ENCODE measurements around the gene MCMBP. TPM values are rescaled to one million over a fixed set of nuclear protein-coding genes. Genes with fewer than 3 reads are reported as not detected.
"Not testable (repeated sequence)": the region's sequence is repeated elsewhere in the genome, so short reads cannot be mapped to it uniquely, and the experiment has no call there.

Gene MCMBP, protein sequence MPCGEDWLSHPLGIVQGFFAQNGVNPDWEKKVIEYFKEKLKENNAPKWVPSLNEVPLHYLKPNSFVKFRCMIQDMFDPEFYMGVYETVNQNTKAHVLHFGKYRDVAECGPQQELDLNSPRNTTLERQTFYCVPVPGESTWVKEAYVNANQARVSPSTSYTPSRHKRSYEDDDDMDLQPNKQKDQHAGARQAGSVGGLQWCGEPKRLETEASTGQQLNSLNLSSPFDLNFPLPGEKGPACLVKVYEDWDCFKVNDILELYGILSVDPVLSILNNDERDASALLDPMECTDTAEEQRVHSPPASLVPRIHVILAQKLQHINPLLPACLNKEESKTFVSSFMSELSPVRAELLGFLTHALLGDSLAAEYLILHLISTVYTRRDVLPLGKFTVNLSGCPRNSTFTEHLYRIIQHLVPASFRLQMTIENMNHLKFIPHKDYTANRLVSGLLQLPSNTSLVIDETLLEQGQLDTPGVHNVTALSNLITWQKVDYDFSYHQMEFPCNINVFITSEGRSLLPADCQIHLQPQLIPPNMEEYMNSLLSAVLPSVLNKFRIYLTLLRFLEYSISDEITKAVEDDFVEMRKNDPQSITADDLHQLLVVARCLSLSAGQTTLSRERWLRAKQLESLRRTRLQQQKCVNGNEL
- 73.8 TPM for polyA plus RNA-seq (2012; ENCODE audit: insufficient read depth, insufficient read length)

DNA sequence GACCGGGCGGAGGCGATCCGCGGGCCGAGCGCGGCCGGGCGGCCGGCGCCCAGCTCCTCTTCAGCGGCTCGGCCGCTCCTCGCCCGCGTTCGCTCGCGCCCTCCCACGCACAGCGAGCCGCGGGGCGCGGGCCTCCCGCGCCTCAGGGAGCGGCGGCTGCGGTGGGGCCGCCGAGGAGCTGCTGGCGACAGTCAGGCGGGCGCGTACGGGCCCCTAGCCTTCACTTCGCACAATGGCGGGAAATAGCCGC is at the start of gene MCMBP:
Gene MCMBP, minus strand, starts transcription at position 234 of the 250 bp plus-strand sequence. CDS start 259 bp downstream, outside the sequence.
- no peak for DNase-seq (ENCODE audit: low read depth, low spot score)
- H3K4me3 ChIP-seq (ENCODE audit: low read length): peak within 1 kb of the TSS; percentile 78

DNA sequence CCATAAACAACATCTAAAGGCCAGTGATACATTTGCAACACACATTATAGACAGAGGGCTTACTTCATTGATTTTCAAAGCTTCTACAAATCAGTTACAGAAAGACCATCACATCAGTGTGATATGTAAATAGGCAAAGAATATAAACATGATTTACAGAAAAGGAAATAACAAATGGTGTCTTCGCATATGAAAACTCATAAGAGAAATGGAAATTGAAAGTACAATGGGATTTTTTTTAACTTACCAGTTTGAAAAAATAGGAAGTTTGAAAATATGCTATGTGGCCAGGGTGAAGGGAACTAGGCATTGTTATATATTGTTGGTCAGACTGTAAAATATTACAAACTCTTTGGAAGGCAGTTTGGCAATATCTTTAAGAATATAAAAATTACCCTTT is 47.2 kb upstream of the MCMBP start:
- H3K4me3 ChIP-seq (ENCODE audit: low read length): no peak overlapping the region
- no peak for DNase-seq (ENCODE audit: low read depth, low spot score)

DNA sequence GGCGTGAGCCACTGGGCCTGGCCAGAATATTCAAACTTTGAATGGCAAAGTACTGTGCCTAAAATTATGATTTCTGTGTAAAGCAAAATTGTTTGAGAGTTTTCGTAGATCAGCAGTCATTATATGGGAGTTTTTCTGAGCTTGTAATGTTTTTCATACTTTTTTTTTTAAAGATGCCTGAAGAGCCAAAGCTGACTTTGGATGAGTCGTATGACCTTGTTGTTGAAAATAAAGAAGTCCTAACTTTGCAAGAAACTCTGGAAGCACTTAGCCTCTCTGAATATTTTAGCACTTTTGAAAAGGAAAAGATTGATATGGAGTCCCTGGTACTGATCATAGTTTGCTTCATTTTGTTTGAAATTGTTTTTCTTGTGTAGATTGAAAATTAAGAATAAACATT is 46.6 kb upstream of the MCMBP start:
- no peak for DNase-seq (ENCODE audit: low read depth, low spot score)
- no peak overlapping the region for H3K4me3 ChIP-seq (ENCODE audit: low read length)

DNA sequence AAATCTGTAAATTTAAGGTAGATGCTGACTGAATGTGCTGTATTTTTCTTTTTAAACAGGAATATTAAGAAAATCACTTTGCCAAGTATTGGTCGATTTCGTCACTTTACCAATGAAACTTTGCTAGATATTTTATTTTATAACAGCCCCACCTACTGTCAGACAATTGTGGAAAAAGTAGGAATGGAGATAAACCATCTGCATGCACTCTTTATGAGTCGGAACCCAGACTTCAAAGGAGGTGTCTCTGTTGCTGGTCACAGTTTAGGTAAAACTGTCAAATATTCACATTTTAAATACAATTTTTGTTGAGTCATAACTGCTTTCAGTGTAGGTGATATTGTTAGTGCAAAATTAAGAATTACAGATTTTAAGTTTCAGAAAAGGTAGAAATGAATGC is 45.1 kb upstream of the MCMBP start:
- no peak for DNase-seq (ENCODE audit: low read depth, low spot score)
- H3K4me3 ChIP-seq (ENCODE audit: low read length): no peak overlapping the region

DNA sequence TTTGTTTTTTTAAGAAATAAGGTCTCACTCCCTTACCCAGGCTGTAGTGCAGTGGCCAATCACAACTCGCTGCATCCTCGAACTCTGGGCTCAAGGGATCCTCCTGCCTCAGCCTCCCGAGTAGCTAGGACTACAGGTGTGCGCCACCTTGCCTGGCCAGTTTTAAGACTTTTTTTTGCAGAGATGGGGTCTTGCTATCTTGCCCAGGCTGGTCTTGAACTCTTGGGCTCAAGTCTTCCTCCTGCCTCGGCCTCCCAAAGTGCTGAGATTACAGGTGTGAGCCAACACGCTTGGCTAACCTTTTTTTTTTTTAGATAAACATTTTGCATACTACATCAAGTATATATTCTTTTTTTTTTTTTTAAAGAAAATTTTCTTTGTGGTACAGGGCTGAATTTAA is 38.0 kb upstream of the MCMBP start:
- no peak for DNase-seq (ENCODE audit: low read depth, low spot score)
- H3K4me3 ChIP-seq (ENCODE audit: low read length): no peak overlapping the region

DNA sequence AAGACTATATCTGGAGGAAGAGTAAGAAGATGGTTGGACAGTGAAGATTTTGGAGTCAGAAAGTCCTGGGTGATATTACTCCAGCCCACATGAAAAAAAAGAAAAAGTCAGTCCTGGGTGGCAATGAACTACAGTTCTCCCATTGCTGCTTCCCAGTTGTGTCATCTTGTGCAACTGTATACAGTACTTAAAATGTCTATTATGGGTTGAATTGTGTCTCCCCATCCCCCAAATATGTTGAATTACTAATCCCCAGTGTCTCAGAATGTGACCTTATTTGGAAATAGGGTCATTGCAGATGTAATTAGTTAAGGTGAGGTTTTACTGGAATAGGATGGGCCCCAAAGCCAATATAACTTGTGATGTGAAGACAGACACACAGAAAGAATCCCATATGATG is 35.5 kb upstream of the MCMBP start:
- no peak overlapping the region for H3K4me3 ChIP-seq (ENCODE audit: low read length)
- DNase-seq (ENCODE audit: low read depth, low spot score): no peak

DNA sequence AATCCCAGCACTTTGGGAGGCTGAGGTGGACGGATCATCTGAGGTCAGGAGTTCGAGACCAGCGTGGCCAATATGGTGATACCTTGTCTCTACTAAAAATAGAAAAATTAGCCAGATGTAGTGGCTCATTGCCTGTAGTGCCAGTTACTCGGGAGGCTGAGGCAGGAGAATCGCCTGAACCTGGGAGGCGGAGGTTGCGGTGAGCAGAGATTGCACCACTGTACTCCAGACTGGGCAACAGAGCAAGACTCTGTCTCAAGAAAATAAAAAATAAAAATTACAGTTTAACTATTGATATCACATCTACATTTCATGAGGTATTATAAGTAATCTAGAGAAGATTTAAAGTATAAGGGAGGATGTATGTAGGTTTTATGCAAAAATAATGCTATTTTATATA is 35.1 kb upstream of the MCMBP start:
- DNase-seq (ENCODE audit: low read depth, low spot score); H3K4me3 ChIP-seq (ENCODE audit: low read length): not testable (repeated sequence)

DNA sequence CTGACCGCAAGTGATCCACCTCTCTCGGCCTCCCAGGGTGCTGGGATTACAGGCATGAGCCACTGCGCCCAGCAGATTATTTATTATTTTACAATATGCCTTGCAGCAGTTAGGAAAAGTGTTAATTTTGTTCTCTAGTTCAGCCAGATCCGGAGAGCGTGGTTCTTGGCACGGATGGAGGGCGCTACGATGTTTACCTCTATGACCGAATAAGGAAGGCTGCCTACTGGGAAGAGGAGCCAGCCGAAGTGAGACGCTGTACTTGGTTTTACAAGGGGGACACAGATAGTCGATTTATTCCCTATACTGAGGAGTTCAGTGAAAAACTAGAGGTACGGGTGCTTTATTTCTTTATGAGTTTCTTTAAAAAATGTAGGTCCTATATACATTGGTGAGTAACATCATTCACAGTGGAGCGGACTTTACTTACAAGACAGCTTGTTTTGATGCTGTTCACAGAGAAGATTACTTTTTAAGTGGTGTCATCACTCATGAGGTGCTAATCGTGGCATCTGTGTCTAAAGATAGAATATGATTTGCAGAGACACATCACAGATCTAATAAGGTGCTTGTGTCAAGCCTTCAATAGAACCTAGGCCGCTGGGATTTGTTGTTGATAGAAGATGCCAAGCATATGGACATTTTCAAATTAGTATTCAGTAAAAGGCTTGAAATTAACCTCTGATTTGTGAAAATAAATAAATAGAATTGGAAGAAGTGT is 31.5 kb upstream of the MCMBP start:
- H3K4me3 ChIP-seq (ENCODE audit: low read length): no peak overlapping the region
- DNase-seq (ENCODE audit: low read depth, low spot score): no peak

DNA sequence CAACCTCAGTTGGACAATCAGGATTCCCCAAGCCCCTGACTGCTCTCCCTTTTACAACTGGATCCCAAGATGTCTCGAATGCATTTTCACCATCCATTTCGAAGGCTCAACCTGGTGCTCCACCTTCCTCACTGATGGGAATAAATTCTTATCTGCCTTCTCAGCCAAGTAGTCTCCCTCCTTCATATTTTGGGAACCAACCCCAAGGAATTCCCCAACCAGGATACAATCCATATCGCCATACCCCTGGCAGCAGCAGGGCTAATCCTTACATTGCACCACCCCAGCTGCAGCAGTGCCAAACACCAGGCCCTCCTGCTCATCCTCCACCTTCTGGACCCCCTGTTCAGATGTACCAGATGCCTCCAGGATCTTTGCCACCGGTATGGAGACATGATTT is 25.9 kb upstream of the MCMBP start:
- no peak overlapping the region for H3K4me3 ChIP-seq (ENCODE audit: low read length)
- no peak for DNase-seq (ENCODE audit: low read depth, low spot score)

DNA sequence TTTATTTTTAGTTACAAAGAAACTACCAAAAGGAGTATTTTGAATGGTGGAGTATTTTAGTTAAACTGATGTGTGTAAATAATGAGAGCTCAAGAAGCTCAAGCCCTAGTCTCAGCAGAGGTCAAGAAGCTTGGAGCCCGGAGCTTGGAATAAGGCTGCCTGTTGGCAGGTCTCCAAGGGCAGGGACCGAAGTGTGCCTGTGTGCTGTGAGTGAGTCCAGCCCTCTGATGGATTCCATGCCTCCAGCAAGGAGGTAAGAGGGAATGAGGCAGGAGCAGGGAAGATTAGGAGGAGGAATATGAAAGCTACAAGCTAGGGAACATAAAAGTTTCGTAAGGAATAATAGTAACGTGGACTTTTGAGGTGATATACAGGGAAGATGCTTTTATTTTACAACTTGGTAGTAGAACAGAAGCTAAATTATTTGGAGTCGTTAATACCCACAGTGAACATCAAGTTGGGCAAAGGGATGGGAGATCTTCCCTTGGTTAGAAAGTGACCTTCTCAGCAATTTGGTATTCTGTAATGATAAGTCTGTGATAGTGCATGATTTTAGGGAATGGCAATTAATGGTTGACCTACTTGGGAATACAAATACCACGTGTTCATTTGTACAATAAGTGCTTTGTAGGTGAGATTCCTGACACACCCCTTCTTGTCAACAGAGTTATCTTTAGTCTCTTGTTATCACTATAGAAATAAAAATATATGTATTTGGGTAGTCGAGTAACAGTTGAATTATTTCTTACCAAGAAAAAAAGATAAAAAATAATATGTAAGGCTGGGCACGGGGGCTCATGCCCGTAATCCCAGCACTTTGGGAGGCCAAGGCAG is 24.5 kb upstream of the MCMBP start:
- no peak overlapping the region for H3K4me3 ChIP-seq (ENCODE audit: low read length)
- DNase-seq (ENCODE audit: low read depth, low spot score): no peak

DNA sequence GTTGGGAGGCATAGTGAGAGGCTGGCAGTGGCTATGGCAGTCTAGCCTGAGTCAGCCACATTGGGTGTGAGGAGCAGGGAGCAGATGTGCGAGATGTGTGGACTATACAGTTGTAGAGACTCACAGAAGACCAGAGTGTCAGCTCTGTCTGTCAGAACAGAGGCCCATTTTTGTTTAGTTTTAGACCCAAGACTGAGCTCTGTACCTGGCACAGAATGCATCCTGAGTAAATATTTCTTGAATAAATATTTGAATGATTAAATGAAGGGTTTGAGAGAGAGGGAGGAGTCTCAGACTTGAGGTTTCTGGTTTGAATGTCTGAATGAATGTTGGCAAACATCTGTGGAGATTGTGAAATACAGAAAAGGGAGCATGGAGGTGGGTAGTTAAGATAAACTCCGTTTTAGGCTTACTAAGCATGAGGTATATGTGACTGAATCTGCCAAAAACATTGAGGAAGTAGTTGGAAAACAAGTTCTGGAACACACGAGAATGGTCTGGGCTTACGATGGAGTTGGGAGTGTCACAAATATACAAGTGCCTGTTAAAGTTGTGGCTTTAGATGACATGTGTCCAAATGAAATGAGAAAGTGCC is 23.5 kb upstream of the MCMBP start:
- DNase-seq (ENCODE audit: low read depth, low spot score): no peak
- no peak overlapping the region for H3K4me3 ChIP-seq (ENCODE audit: low read length)

DNA sequence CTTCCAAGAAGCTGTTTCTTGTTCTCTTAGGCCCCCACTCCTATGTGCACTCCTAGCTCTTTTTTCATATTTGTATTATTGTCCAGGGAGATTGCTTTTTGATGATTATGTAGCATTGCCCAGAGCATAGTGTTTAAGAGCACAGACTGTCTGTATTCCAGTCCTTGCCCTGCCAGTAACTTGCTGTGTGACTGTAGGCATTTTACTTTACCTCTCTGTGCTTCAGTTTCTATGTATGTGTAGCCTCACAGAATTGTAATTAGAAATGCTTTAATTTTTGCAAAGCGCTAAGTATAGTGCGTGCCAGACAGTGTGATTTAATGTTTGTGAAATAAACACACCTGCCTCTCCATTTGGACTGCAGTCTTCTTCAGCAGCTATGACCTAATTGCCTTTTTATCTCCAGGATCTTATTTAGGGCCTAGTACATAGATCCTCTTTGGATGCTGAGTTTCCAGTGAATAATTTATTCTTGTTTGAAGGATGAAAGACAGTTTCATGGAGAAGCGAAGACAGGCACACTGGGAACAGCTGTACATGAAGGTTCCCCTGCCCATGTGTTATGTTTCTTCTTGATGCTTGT is 21.3 kb upstream of the MCMBP start:
- DNase-seq (ENCODE audit: low read depth, low spot score): no peak
- no peak overlapping the region for H3K4me3 ChIP-seq (ENCODE audit: low read length)

DNA sequence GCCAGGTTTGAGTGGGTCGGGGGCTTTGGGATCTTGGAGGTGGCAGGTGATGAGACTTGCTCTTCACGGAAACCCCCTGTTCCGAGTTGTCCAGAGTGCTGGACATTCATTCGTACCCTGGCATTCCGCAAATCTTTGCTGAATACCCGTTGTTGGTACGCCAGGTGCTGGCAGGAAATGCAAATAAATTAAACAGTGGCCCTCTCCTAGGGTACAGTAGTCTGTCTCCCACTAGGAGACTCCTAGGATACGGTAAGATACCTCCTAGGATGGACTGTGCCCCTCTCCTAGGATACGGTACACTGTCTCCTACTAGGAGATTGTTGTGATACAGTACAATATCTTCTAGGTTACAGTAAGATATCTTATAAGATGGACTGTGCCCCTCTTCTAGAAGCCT is 20.4 kb upstream of the MCMBP start:
- peak overlapping the region; percentile 92 for H3K4me3 ChIP-seq (ENCODE audit: low read length)
- DNase-seq (ENCODE audit: low read depth, low spot score): no peak

DNA sequence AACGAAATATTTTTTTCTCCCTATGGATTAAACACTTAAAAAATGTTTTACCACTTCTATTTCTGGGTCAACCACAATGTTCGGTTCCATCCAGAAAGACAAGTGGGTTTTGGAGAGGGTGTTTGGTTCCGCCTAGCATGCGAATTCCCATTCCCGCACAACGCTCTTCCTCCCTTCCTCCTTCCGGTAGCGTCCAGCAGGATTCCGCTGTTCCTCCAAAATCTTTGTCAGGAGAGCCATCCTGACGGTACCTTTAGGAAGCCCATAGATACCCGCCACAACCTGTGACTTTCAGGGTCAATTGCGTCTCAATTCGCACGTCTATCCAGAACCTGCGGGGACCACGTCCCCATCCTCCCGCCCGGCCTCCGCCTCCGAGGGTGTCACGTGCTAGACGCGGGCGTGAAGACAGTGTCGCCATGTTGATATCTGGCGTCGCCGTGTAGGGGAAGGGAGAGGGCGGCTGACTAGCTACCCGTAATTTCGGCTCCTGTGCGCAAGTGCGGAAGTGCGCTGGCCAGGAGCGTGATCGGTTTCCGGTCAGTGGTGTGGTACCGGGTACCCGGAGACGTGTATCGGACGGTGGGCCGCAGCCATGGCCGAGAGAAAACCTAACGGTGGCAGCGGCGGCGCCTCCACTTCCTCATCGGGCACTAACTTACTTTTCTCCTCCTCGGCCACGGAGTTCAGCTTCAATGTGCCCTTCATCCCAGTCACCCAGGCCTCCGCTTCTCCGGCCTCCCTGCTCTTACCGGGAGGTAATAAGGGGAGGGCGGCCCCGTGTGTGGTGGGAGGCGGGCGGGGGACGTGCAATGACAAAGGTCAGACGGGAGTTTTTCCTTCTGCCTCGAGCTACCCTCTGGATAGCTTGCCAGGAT is 19.8 kb upstream of the MCMBP start, which contains the start of gene SEC23IP:
Gene SEC23IP, plus strand, starts transcription at position 543 of the 878 bp plus-strand sequence. Its CDS starts 53 bp downstream, at position 596.
- peak; percentile 89 for DNase-seq (ENCODE audit: low read depth, low spot score)
- peak within 1 kb of the TSS; percentile 92 for H3K4me3 ChIP-seq (ENCODE audit: low read length)

DNA sequence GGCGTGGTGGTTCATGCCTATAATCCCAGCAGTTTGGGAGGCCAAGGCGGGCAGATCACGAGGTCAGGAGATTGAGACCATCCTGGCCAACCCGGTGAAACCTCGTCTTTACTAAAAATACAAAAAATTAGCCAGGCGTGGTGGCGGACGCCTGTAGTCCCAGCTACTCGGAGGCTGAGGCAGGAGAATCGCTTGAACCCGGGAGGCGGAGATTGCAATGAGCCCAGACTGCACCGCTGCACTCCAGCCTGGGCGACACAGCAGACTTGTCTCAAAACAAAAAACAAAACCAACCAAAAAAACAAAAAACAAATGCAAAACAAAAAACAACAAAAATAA is 19.2 kb upstream of the MCMBP start:
- H3K4me3 ChIP-seq (ENCODE audit: low read length): peak overlapping the region; percentile 92
- DNase-seq (ENCODE audit: low read depth, low spot score): not testable (repeated sequence)

DNA sequence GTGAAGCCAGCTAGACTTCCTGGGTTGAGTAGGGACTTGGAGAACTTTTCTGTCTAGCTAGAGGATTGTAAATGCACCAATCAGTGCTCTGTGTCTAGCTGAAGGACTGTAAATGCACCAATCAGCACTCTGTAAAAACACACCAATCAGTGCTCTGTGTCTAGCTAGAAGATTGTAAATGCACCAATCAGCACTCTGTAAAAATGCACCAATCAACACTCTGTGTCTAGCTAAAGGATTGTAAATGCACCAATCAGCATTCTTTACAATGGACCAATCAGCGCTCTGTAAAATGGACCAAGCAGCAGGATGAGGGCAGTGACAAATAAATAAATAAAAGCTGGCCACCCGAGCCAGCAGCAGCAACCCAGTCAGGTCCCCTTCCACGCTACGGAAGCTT is 17.7 kb upstream of the MCMBP start:
- not testable (repeated sequence) for DNase-seq (ENCODE audit: low read depth, low spot score)

DNA sequence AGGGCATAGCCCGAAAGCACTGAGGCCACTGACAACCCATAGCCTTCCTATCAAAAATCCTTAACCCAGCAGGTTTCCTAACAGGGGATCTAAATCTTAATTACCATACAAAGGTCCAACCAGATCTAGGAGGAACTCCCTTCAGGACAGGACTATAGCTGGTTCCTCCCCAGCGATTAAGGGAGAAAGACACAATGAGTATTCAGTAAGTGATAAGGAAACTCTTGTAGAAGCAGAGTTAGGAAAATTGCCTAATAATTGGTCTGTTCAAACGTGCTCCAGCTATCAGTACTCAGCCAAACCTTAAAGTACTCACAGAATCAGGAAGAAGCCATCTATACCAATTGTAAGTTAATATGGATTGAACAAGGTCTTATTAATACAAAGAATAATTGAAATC is 16.6 kb upstream of the MCMBP start:
- not testable (repeated sequence) for DNase-seq (ENCODE audit: low read depth, low spot score); H3K4me3 ChIP-seq (ENCODE audit: low read length)

More for the DNA sequence above, 17.7 kb upstream of the MCMBP start:
- H3K4me3 ChIP-seq (ENCODE audit: low read length): not testable (repeated sequence)

DNA sequence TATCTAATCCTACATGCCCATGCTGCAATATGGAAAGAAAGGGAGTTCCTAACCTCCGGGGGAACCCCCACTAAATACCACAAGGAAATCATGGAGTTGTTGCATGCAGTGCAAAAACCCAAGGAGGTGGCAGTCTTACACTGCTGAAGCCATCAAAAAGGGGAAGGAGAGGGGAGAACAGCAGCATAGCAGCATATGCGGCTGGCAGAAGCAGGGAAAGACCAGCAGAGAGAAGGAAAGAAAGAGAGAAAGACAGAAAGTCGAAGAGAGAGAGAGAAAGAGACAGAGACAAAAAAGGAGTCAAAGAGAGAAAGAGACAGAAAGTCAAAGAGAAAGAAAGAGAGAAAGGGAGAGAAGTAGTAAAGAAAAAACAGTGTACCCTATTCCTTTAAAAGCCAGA is 16.1 kb upstream of the MCMBP start:
- not testable (repeated sequence) for DNase-seq (ENCODE audit: low read depth, low spot score); H3K4me3 ChIP-seq (ENCODE audit: low read length)
